ENCODE data around the gene DNMT1. TPM values are rescaled to one million over a fixed set of nuclear protein-coding genes. Genes with fewer than 3 reads are reported as not detected.
A peak's percentile ranks its signal among the peaks of the same experiment; 100 is the strongest.

Gene DNMT1
- total RNA-seq, 6 donors from 2014 or later, result 54.0 to 166 (median 63.9) TPM

- Histone ChIP-seq H3K9me3 (no peaks in the 10 kb centered on the region), H3K4me1 (peaks cover 15 to 32% (median 22%) of the 10 kb centered on the region in 4 donors), H3K36me3 (peaks cover 0 to 19% (median 17%) of the 10 kb centered on the region in 4 donors), H3K4me3 (no peak overlapping the region), H3K27ac (no peak overlapping the region), H3K27me3 (no peaks in the 10 kb centered on the region)
- DNase-seq (no peak), ATAC-seq (ENCODE audit: low FRiP score in 2 of 2) (no peak)
- TF ChIP-seq, protein P1, sequence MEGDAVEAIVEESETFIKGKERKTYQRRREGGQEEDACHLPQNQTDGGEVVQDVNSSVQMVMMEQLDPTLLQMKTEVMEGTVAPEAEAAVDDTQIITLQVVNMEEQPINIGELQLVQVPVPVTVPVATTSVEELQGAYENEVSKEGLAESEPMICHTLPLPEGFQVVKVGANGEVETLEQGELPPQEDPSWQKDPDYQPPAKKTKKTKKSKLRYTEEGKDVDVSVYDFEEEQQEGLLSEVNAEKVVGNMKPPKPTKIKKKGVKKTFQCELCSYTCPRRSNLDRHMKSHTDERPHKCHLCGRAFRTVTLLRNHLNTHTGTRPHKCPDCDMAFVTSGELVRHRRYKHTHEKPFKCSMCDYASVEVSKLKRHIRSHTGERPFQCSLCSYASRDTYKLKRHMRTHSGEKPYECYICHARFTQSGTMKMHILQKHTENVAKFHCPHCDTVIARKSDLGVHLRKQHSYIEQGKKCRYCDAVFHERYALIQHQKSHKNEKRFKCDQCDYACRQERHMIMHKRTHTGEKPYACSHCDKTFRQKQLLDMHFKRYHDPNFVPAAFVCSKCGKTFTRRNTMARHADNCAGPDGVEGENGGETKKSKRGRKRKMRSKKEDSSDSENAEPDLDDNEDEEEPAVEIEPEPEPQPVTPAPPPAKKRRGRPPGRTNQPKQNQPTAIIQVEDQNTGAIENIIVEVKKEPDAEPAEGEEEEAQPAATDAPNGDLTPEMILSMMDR (IDR thresholded peaks at IDR 0.05), result no peak
- no peak for TF ChIP-seq EP300 (IDR thresholded peaks at IDR 0.05)
- no peak for TF ChIP-seq POLR2AphosphoS5 (IDR thresholded peaks at IDR 0.05)
These were observed 90.6 kb downstream of the DNMT1 start for GRCh38 chr19:10104130-10104513.

GRCh38 chr19:10102787-10103236 lies 91.9 kb downstream of the DNMT1 start:
- H3K9me3 ChIP-seq, result no peaks in the 10 kb centered on the region
- WGBS, 2 donors, result 72 to 77% methylated on average over 5 to 7 of the region's 7 CpGs
- H3K27me3 ChIP-seq, result no peaks in the 10 kb centered on the region
- DNase-seq (peak in 1 of 2 donors; percentile 55), ATAC-seq (ENCODE audit: low FRiP score in 2 of 2) (no peak)
- no peak overlapping the region for H3K4me3 ChIP-seq
- peak overlapping the region; percentile 27 to 64 (median 44) for H3K27ac ChIP-seq
- H3K4me1 ChIP-seq, result peaks cover 15 to 32% (median 22%) of the 10 kb centered on the region in 4 donors
- peaks cover 0 to 6% (median 4%) of the 10 kb centered on the region in 4 donors for H3K36me3 ChIP-seq
- TF ChIP-seq EP300 (IDR thresholded peaks at IDR 0.05) (no peak), POLR2A (IDR thresholded peaks at IDR 0.05) (no peak), POLR2AphosphoS5 (IDR thresholded peaks at IDR 0.05) (no peak)
- TF ChIP-seq, protein P1 (IDR thresholded peaks at IDR 0.05), result no peak

GRCh38 chr19:10100163-10100785 lies 94.5 kb downstream of the DNMT1 start:
- H3K27ac ChIP-seq, result no peak overlapping the region
- no peak overlapping the region for H3K4me3 ChIP-seq
- no peak for ATAC-seq (ENCODE audit: low FRiP score in 2 of 2)
- H3K9me3 ChIP-seq, result no peaks in the 10 kb centered on the region
- WGBS, 2 donors, result 87 to 89% methylated on average over 5 of the region's 5 CpGs
- DNase-seq, result no peak
- peaks cover 7 to 25% (median 19%) of the 10 kb centered on the region in 4 donors for H3K4me1 ChIP-seq
- H3K27me3 ChIP-seq, result no peaks in the 10 kb centered on the region
- TF ChIP-seq, protein P1 (IDR thresholded peaks at IDR 0.05), result no peak
- TF ChIP-seq EP300 (IDR thresholded peaks at IDR 0.05), result no peak
- no peak for TF ChIP-seq POLR2A (IDR thresholded peaks at IDR 0.05)
- TF ChIP-seq POLR2AphosphoS5 (IDR thresholded peaks at IDR 0.05), result no peak
- H3K36me3 ChIP-seq, result no peaks in the 10 kb centered on the region

DNA sequence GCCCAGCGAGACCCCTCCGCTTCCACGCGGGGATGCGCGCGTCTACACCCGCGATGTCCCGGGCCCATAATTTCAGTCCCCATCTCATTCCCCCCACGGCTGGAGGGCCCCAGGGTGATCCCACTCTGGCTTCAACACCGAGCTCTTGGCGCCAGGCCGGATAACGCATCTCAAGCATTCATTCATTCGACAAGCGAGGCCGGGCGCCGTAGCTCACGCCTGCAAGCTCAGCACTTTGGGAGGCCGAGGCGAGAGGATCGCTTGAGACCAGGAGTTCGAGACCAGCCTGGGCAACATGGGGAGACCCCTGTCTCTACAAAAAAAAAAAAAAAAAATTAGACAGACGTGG lies 98.2 kb downstream of the DNMT1 start:
- TF ChIP-seq, protein P1 (IDR thresholded peaks at IDR 0.05), result no peak
- TF ChIP-seq POLR2AphosphoS5 (IDR thresholded peaks at IDR 0.05) (no peak), POLR2A (IDR thresholded peaks at IDR 0.05) (no peak), EP300 (IDR thresholded peaks at IDR 0.05) (no peak)
- no peak for ATAC-seq (ENCODE audit: low FRiP score in 2 of 2)
- Histone ChIP-seq H3K9me3 (no peaks in the 10 kb centered on the region), H3K27ac (peak overlapping the region; percentile 40 to 83 (median 70)), H3K27me3 (no peaks in the 10 kb centered on the region), H3K36me3 (peaks cover 0 to 21% (median 11%) of the 10 kb centered on the region in 4 donors), H3K4me3 (peak overlapping the region; percentile 28 to 61 (median 57)), H3K4me1 (peaks cover 7 to 15% (median 11%) of the 10 kb centered on the region in 4 donors)
- no peak for DNase-seq
- 34 to 43% methylated on average over 16 to 26 of the region's 26 CpGs for WGBS, 2 donors

Data from upper lobe of left lung (tissue), 6 donors.